ENCODE measurements around the gene AHI1. TPM values are rescaled to one million over a fixed set of nuclear protein-coding genes. Genes with fewer than 3 reads are reported as not detected.
"Not testable (repeated sequence)": the region's sequence is repeated elsewhere in the genome, so short reads cannot be mapped to it uniquely, and the experiment has no call there.

AHI1 gene
- total RNA-seq, 1 donor from 2014 or later: 5.4 TPM

GRCh38 chr6:135344526-135344925 is 153.0 kb downstream of the AHI1 start:
- TF ChIP-seq, protein P1, sequence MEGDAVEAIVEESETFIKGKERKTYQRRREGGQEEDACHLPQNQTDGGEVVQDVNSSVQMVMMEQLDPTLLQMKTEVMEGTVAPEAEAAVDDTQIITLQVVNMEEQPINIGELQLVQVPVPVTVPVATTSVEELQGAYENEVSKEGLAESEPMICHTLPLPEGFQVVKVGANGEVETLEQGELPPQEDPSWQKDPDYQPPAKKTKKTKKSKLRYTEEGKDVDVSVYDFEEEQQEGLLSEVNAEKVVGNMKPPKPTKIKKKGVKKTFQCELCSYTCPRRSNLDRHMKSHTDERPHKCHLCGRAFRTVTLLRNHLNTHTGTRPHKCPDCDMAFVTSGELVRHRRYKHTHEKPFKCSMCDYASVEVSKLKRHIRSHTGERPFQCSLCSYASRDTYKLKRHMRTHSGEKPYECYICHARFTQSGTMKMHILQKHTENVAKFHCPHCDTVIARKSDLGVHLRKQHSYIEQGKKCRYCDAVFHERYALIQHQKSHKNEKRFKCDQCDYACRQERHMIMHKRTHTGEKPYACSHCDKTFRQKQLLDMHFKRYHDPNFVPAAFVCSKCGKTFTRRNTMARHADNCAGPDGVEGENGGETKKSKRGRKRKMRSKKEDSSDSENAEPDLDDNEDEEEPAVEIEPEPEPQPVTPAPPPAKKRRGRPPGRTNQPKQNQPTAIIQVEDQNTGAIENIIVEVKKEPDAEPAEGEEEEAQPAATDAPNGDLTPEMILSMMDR (IDR thresholded peaks at IDR 0.05): no peak
- Histone ChIP-seq H3K27ac (no peak overlapping the region), H3K4me1 (no peaks in the 10 kb centered on the region), H3K4me3 (no peak overlapping the region), H3K9me3 (no peaks in the 10 kb centered on the region), H3K36me3 (no peaks in the 10 kb centered on the region), H3K27me3 (no peaks in the 10 kb centered on the region)
- DNase-seq (ENCODE audit: low spot score in 2 of 2): no peak
- intact Hi-C loops (cut with DNase I): no loop called here

DNA sequence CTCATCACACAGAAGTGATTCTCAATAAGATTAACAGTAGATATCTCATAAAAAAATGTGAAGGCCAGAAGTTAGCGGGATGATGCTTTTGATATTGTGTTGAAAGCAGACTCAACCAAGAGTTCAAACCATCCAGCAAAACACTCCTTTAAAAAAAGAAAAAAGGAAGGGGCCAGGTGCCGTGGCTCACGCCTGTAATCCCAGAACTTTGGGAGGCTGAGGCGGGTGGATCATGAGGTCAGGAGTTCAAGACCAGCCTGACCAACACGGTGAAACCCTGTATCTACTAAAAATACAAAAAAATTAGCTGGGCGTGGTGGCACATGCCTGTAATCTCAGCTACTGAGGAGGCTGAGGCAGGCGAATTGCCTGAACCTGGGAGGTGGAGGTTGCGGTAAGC is 157.6 kb downstream of the AHI1 start:
- H3K4me3 ChIP-seq; H3K4me1 ChIP-seq; H3K9me3 ChIP-seq; DNase-seq (ENCODE audit: low spot score in 2 of 2); H3K36me3 ChIP-seq; intact Hi-C loops (cut with DNase I); H3K27me3 ChIP-seq; H3K27ac ChIP-seq: not testable (repeated sequence)

GRCh38 chr6:135334169-135334568 is 163.4 kb downstream of the AHI1 start:
- intact Hi-C loops (cut with DNase I): no loop called here
- H3K4me3 ChIP-seq: no peak overlapping the region
- no peaks in the 10 kb centered on the region for H3K9me3 ChIP-seq
- H3K27me3 ChIP-seq: no peaks in the 10 kb centered on the region
- TF ChIP-seq, protein P1 (IDR thresholded peaks at IDR 0.05): no peak
- no peaks in the 10 kb centered on the region for H3K4me1 ChIP-seq
- H3K27ac ChIP-seq: no peak overlapping the region
- no peak for DNase-seq (ENCODE audit: low spot score in 2 of 2)
- H3K36me3 ChIP-seq: peaks cover 0 to 7% of the 10 kb centered on the region in 2 donors

GRCh38 chr6:135331002-135331401 is 166.5 kb downstream of the AHI1 start:
- peaks cover 0 to 7% of the 10 kb centered on the region in 2 donors for H3K36me3 ChIP-seq
- TF ChIP-seq, protein P1 (IDR thresholded peaks at IDR 0.05): no peak
- intact Hi-C loops (cut with DNase I): no loop called here
- H3K4me3 ChIP-seq: no peak overlapping the region
- H3K27ac ChIP-seq: no peak overlapping the region
- H3K27me3 ChIP-seq: no peaks in the 10 kb centered on the region
- DNase-seq (ENCODE audit: low spot score in 2 of 2): no peak
- no peaks in the 10 kb centered on the region for H3K4me1 ChIP-seq
- no peaks in the 10 kb centered on the region for H3K9me3 ChIP-seq

GRCh38 chr6:135329851-135330803 is 167.4 kb downstream of the AHI1 start:
- Histone ChIP-seq H3K36me3 (peaks cover 0 to 7% of the 10 kb centered on the region in 2 donors), H3K4me3 (no peak overlapping the region), H3K27me3 (no peaks in the 10 kb centered on the region), H3K9me3 (no peaks in the 10 kb centered on the region), H3K27ac (no peak overlapping the region), H3K4me1 (no peaks in the 10 kb centered on the region)
- intact Hi-C loops (cut with DNase I): no loop called here
- TF ChIP-seq, protein P1 (IDR thresholded peaks at IDR 0.05): no peak
- DNase-seq (ENCODE audit: low spot score in 2 of 2): no peak

DNA sequence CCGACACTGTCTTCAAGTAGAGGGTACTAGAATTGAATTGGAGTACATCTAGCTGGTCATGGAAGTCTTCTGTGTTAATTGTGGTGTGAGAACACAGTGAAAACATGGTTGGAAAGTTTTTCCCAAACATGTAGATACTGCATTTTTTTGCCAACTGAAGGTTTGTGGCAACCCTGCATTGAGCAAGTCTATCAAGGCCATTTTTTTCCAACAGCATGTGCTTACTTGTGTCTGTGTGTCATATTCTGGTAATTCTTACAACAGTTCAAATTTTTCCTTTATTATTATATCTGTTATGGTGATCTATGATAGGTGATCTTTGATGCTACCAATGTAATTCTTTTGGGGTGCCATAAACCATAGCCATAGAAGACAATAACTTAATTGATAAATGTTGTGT is 169.4 kb downstream of the AHI1 start:
- Histone ChIP-seq H3K4me1 (no peaks in the 10 kb centered on the region), H3K9me3 (no peaks in the 10 kb centered on the region), H3K27ac (no peak overlapping the region), H3K4me3 (no peak overlapping the region), H3K27me3 (no peaks in the 10 kb centered on the region), H3K36me3 (peaks cover 0 to 7% of the 10 kb centered on the region in 2 donors)
- intact Hi-C loops (cut with DNase I): no loop called here
- no peak for DNase-seq (ENCODE audit: low spot score in 2 of 2)
- TF ChIP-seq, protein P1 (IDR thresholded peaks at IDR 0.05): no peak

Data from ascending aorta (tissue), 2 donors.